PC-9 (cell line): Measurements from ENCODE around the gene TMEM242. TPM values are rescaled to one million over a fixed set of nuclear protein-coding genes. Genes with fewer than 3 reads are reported as not detected.

Source experiments
- BruUV-seq: library from RNA; stranded (reverse); fragments of 400-500 nt; replicated peaks from 2 replicates; lab custom pipeline; 2021; lab: Mats Ljungman, UMichigan
- CTCF ChIA-PET: fragments of 300-600 bp; sonication (Branson Sonifier 250); formaldehyde crosslinking; loops from one replicate; lab custom pipeline; 2022; ENCODE audit warnings: antibody characterized with exemption; lab: Charles Lee
- POLR2A ChIA-PET: fragments of 300-600 bp; sonication (Branson Sonifier 250); formaldehyde crosslinking; loops from one replicate; lab custom pipeline; 2022; ENCODE audit warnings: antibody characterized with exemption; ENCODE audit not compliant: unreplicated experiment; lab: Charles Lee
- DNase-seq, 2 experiments: peaks; one replicate each; pipeline versions ENCODE4 v3.0.0 to v3.0.0-alpha.2; 2015 to 2022; ENCODE audit warnings: mixed read lengths in 1 of 2
- H2AFZ ChIP-seq: fragments of 200-600 bp; sonication (generic); 2 replicates; pipeline ENCODE4 v1.8.1; 2017; ENCODE audit warnings: antibody characterized with exemption
- H3F3A ChIP-seq: fragments of 200-600 bp; sonication (generic); 2 replicates; pipeline ENCODE4 v1.8.1; 2017; ENCODE audit warnings: antibody characterized with exemption, mild to moderate bottlenecking, low read depth; ENCODE audit not compliant: insufficient read depth
- H3K27ac ChIP-seq: fragments of 200-600 bp; sonication (generic); 2 replicates; pipeline ENCODE4 v1.6.1; 2016; ENCODE audit warnings: mixed run types
- H3K27me3 ChIP-seq: fragments of 200-600 bp; sonication (generic); 2 replicates; pipeline ENCODE4 v1.6.1; 2016; ENCODE audit warnings: low read depth, mixed run types; ENCODE audit not compliant: insufficient read depth
- H3K36me3 ChIP-seq: fragments of 200-600 bp; sonication (generic); 2 replicates; pipeline ENCODE4 v1.6.1; 2016; ENCODE audit warnings: low read depth, mixed run types
- H3K4me1 ChIP-seq: fragments of 200-600 bp; sonication (generic); replicated peaks from 2 replicates; pipeline ENCODE4 v1.6.1; 2016; ENCODE audit warnings: mixed run types; ENCODE audit not compliant: insufficient read depth
- H3K4me2 ChIP-seq: fragments of 200-600 bp; sonication (generic); 2 replicates; pipeline ENCODE4 v1.6.1; 2017; ENCODE audit warnings: mixed run types
- H3K4me3 ChIP-seq: fragments of 200-600 bp; sonication (generic); 2 replicates; pipeline ENCODE4 v1.6.1; 2016; ENCODE audit warnings: mixed run types
- H3K79me2 ChIP-seq: fragments of 200-600 bp; sonication (generic); 2 replicates; pipeline ENCODE4 v1.6.1; 2017; ENCODE audit warnings: low read depth, mixed run types
- H3K9me2 ChIP-seq: fragments of 200-600 bp; sonication (generic); 2 replicates; pipeline ENCODE4 v1.8.1; 2017; ENCODE audit warnings: mild to moderate bottlenecking; ENCODE audit not compliant: insufficient read depth
- H3K9me3 ChIP-seq: fragments of 200-600 bp; sonication (generic); 2 replicates; pipeline ENCODE4 v1.8.1; 2016; ENCODE audit warnings: low read depth; ENCODE audit not compliant: insufficient read depth
- H4K20me1 ChIP-seq: fragments of 200-600 bp; sonication (generic); 2 replicates; pipeline ENCODE4 v1.8.1; 2017; ENCODE audit not compliant: insufficient read depth
- EZH2 ChIP-seq: fragments of 200-600 bp; sonication (generic); IDR thresholded peaks from 2 replicates; pipeline ENCODE4 v1.8.0; 2017; ENCODE audit warnings: antibody characterized with exemption, low read depth
- intact Hi-C: fragments of 100-400 bp; cut with micrococcal nuclease; formaldehyde crosslinking; loops from one replicate; pipeline ENCODE4 v1.10.0; 2022; ENCODE audit not compliant: unreplicated experiment
- total RNA-seq: library from RNA; stranded (reverse); gene quantifications from 2 replicates; pipeline ENCODE4 v1.2.3, GENCODE V29; 2021
- TF ChIP-seq, protein P1 (sequence below): fragments of 200-600 bp; sonication (generic); conservative IDR thresholded peaks from 2 replicates; pipeline ENCODE4 v1.6.1; 2017; ENCODE audit warnings: mixed run types, antibody characterized with exemption, mild to moderate bottlenecking, moderate library complexity

Gene TMEM242
- total RNA-seq, 1 experiment from 2014 or later, result 8.1 TPM

DNA sequence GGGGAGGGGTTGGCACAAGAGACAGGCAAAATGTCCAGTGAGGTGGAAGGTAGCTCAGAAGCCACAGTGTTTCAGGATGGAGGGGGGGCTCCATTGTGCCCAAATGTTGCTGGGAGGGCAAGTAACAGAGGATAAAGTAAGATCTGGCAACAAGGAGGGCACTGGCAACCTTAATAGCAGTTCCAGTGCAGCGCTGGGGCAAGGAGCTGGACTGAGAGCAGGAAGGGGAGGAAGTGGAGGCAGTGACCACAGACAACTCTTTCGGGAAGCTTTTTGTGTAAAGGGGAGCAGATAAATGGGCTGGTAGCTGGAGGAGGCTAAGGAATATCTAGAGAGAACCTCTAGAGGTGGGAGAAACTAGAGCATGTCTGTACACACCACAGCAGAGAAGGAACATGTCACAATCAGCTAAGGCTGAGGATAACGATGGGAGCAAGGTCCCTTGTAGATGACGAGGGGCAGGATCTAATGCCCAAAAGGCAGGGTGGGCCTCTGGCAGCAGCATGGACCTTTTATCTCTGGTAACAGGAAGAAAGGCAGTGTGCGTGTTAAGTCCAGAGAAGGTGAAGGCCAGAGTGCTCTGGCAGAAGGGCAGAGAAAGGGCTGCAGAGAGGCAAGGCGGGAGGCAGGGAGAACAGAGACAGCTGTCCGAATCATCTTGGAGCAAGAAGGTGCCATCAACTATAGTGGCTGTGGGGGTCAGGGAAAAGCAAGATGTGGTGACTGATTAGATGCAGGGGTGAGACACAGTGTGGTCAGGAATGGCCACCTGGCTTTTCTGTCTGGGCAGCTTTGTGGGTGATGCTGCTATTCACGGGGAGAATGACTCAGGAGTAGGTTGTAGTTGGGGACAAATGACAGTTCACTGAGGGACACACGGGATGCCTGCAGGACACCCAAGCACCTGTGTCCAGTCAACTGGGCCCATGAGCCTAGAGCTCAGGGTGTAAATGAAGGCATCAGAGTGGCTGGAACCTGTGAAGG, 17.4 kb downstream of the TMEM242 start:
- TF ChIP-seq EZH2, result no peak
- TF ChIP-seq, protein P1, sequence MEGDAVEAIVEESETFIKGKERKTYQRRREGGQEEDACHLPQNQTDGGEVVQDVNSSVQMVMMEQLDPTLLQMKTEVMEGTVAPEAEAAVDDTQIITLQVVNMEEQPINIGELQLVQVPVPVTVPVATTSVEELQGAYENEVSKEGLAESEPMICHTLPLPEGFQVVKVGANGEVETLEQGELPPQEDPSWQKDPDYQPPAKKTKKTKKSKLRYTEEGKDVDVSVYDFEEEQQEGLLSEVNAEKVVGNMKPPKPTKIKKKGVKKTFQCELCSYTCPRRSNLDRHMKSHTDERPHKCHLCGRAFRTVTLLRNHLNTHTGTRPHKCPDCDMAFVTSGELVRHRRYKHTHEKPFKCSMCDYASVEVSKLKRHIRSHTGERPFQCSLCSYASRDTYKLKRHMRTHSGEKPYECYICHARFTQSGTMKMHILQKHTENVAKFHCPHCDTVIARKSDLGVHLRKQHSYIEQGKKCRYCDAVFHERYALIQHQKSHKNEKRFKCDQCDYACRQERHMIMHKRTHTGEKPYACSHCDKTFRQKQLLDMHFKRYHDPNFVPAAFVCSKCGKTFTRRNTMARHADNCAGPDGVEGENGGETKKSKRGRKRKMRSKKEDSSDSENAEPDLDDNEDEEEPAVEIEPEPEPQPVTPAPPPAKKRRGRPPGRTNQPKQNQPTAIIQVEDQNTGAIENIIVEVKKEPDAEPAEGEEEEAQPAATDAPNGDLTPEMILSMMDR, result no peak
- Histone ChIP-seq H2AFZ (no peak overlapping the region), H3K9me3 (no peaks in the 10 kb centered on the region), H3K4me1 (no peaks in the 10 kb centered on the region), H3K27ac (no peak overlapping the region), H3K4me3 (no peak overlapping the region), H3F3A (no peaks in the 10 kb centered on the region), H3K36me3 (no peaks in the 10 kb centered on the region), H3K27me3 (no peaks in the 10 kb centered on the region), H3K4me2 (no peak overlapping the region), H4K20me1 (peaks cover 6% of the 10 kb centered on the region; the same call in 1 of the 2 replicates), H3K79me2 (no peaks in the 10 kb centered on the region), H3K9me2 (no peaks in the 10 kb centered on the region)
- DNase-seq, result no peak
- ChIA-PET POLR2A (no interaction called here), CTCF (no interaction called here)
- intact Hi-C loops, result no loop called here
- no TSS peak for BruUV-seq

DNA sequence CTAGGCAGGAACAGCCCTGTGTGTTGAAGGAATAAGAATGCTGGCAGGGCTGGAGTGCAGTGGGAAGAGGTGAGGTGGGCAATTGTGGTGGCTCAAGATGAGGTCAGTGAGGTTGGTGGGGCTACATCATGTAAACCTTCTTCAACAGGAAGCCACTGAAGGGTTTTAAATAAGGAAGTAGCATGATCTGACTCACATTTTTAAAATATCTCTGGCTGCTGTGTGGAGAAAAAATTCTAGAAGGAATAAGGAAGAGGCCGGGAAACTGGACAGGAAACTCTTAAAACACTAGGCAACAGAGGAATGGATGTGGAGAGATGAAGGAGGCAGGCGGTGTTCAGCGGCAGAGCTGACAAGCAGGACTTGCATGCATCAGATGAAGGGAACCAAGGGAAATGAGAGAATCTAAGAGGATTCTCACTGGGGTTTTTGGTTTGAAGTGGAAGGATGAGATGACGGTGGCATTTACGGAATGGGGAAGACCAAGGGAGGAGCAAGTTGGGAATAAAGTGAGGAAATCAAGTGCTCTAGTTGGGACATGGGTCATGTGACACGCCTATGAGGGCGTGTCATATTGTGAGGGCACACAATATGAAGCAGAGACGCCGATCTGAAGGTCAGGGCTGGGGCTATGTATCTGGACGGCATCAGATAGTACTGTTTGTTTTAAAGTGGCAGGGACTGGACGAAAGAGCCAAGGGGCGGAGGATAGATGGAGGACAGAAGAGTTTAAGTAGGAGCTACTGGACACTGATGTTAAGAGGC, 18.2 kb downstream of the TMEM242 start:
- Histone ChIP-seq H3K4me1 (no peaks in the 10 kb centered on the region), H3K4me3 (no peak overlapping the region), H4K20me1 (peaks cover 6% of the 10 kb centered on the region; the same call in 1 of the 2 replicates), H3K36me3 (no peaks in the 10 kb centered on the region), H3K9me3 (no peaks in the 10 kb centered on the region), H3K79me2 (no peaks in the 10 kb centered on the region), H3K4me2 (no peak overlapping the region), H3K27me3 (no peaks in the 10 kb centered on the region), H2AFZ (no peak overlapping the region), H3F3A (no peaks in the 10 kb centered on the region), H3K9me2 (no peaks in the 10 kb centered on the region), H3K27ac (no peak overlapping the region)
- no TSS peak for BruUV-seq
- no peak for TF ChIP-seq EZH2
- TF ChIP-seq, protein P1, result no peak
- intact Hi-C loops, result no loop called here
- DNase-seq, result no peak
- POLR2A ChIA-PET, result interaction anchor here (0.6 kb wide), 1 partner anchor 12 kb away, joined by 7 read pairs; no protein-coding TSS in a partner anchor
- CTCF ChIA-PET, result no interaction called here

DNA sequence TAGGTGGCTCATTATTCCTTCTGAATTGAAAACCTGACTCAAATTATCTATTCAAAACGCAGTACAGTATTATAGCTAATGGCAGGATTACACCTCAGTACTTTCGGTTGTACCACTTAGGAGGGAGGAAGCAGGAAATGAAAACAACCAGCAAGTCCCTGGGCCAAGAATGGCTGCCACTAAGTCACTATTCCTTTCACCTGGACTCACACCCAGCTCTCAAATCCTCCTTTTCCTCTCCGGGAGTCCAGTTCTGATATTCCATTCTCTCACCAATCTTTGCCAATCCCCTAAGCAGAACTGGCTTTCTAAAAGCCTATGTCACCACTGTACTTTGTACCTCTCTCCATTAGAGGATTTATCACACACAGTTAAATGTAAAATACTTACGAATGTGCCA, 20.6 kb downstream of the TMEM242 start:
- DNase-seq, result no peak
- no TSS peak for BruUV-seq
- TF ChIP-seq, protein P1, result no peak
- no peak for TF ChIP-seq EZH2
- no peaks in the 10 kb centered on the region for H3K9me3 ChIP-seq
- POLR2A ChIA-PET, result no interaction called here
- no peaks in the 10 kb centered on the region for H3F3A ChIP-seq
- no peak overlapping the region for H3K27ac ChIP-seq
- no peaks in the 10 kb centered on the region for H3K36me3 ChIP-seq
- H3K4me1 ChIP-seq, result no peaks in the 10 kb centered on the region
- H3K4me2 ChIP-seq, result no peak overlapping the region
- no peak overlapping the region for H2AFZ ChIP-seq
- intact Hi-C loops, result no loop called here
- CTCF ChIA-PET, result no interaction called here
- no peaks in the 10 kb centered on the region for H3K79me2 ChIP-seq
- no peak overlapping the region for H3K4me3 ChIP-seq
- H4K20me1 ChIP-seq, result peaks cover 6% of the 10 kb centered on the region; the same call in 1 of the 2 replicates
- no peaks in the 10 kb centered on the region for H3K27me3 ChIP-seq
- no peaks in the 10 kb centered on the region for H3K9me2 ChIP-seq
